ENCODE results near the gene PARP15. TPM values are rescaled to one million over a fixed set of nuclear protein-coding genes. Genes with fewer than 3 reads are reported as not detected.

Gene PARP15
- total RNA-seq, 1 experiment from 2014 or later: 0.07 TPM

GRCh38 chr3:122671553-122671952 lies 94.1 kb downstream of the PARP15 start:
- Mint-ChIP-seq H3K4me1 (ENCODE audit: low read depth, unreplicated experiment) (no peaks in the 10 kb centered on the region), H3K9me3 (ENCODE audit: unreplicated experiment) (peaks cover 8% of the 10 kb centered on the region), H3K36me3 (ENCODE audit: insufficient read depth, unreplicated experiment) (peaks cover 6% of the 10 kb centered on the region), H3K27ac (ENCODE audit: unreplicated experiment) (no peak overlapping the region), H3K4me3 (ENCODE audit: unreplicated experiment) (no peak overlapping the region), H3K27me3 (ENCODE audit: insufficient read depth, unreplicated experiment) (no peaks in the 10 kb centered on the region)
- no TSS peak for BruUV-seq (replicated peaks)
- Histone ChIP-seq H3K36me3 (ENCODE audit: control insufficient read depth, insufficient read depth, low read length) (no peaks in the 10 kb centered on the region), H3K4me1 (peaks cover 8% of the 10 kb centered on the region), H3K4me3 (ENCODE audit: low read depth, low read length) (no peak overlapping the region), H3K9me3 (no peaks in the 10 kb centered on the region), H3K27me3 (replicated peaks; ENCODE audit: control insufficient read depth, insufficient read depth, low read length) (no peaks in the 10 kb centered on the region)
- ChIA-PET POLR2A (no interaction called here), CTCF (no interaction called here)
- DNase-seq: no peak
- intact Hi-C loops (cut with micrococcal nuclease; ENCODE audit: unreplicated experiment): no loop called here
- TF ChIP-seq CTCF (IDR thresholded peaks at IDR 0.05; ENCODE audit: insufficient read depth in 1 of 2, low read depth in 1 of 2, low read length in 1 of 2, severe bottlenecking in 1 of 2, unreplicated experiment in 1 of 2): no peak

- intact Hi-C loops (cut with micrococcal nuclease; ENCODE audit: unreplicated experiment): no loop called here
- peaks cover 2% of the 10 kb centered on the region for H3K9me3 Mint-ChIP-seq (ENCODE audit: unreplicated experiment)
- ChIA-PET CTCF (no interaction called here), POLR2A (no interaction called here)
- Histone ChIP-seq H3K9me3 (no peaks in the 10 kb centered on the region), H3K4me1 (peaks cover 8% of the 10 kb centered on the region), H3K27me3 (replicated peaks; ENCODE audit: control insufficient read depth, insufficient read depth, low read length) (no peaks in the 10 kb centered on the region), H3K4me3 (ENCODE audit: low read depth, low read length) (no peak overlapping the region), H3K36me3 (ENCODE audit: control insufficient read depth, insufficient read depth, low read length) (no peaks in the 10 kb centered on the region)
- H3K36me3 Mint-ChIP-seq (ENCODE audit: insufficient read depth, unreplicated experiment): peaks cover under 1% of the 10 kb centered on the region
- no peaks in the 10 kb centered on the region for H3K27me3 Mint-ChIP-seq (ENCODE audit: insufficient read depth, unreplicated experiment)
- no peak overlapping the region for H3K4me3 Mint-ChIP-seq (ENCODE audit: unreplicated experiment)
- peaks cover 13% of the 10 kb centered on the region for H3K4me1 Mint-ChIP-seq (ENCODE audit: low read depth, unreplicated experiment)
- DNase-seq: no peak
- H3K27ac Mint-ChIP-seq (ENCODE audit: unreplicated experiment): no peak overlapping the region
- BruUV-seq (replicated peaks): no TSS peak
- no peak for TF ChIP-seq CTCF (IDR thresholded peaks at IDR 0.05; ENCODE audit: insufficient read depth in 1 of 2, low read depth in 1 of 2, low read length in 1 of 2, severe bottlenecking in 1 of 2, unreplicated experiment in 1 of 2)
Observed at GRCh38 chr3:122674339-122674738, 96.9 kb downstream of the PARP15 start.

- Mint-ChIP-seq H3K36me3 (ENCODE audit: insufficient read depth, unreplicated experiment) (peaks cover 7% of the 10 kb centered on the region), H3K4me3 (ENCODE audit: unreplicated experiment) (no peak overlapping the region), H3K4me1 (ENCODE audit: low read depth, unreplicated experiment) (peaks cover 24% of the 10 kb centered on the region), H3K27me3 (ENCODE audit: insufficient read depth, unreplicated experiment) (no peaks in the 10 kb centered on the region), H3K27ac (ENCODE audit: unreplicated experiment) (no peak overlapping the region), H3K9me3 (ENCODE audit: unreplicated experiment) (no peaks in the 10 kb centered on the region)
- H3K4me1 ChIP-seq: peaks cover 5% of the 10 kb centered on the region; the same call in 1 of the 2 replicates
- TF ChIP-seq CTCF (IDR thresholded peaks at IDR 0.05; ENCODE audit: insufficient read depth in 1 of 2, low read depth in 1 of 2, low read length in 1 of 2, severe bottlenecking in 1 of 2, unreplicated experiment in 1 of 2): no peak
- no TSS peak for BruUV-seq (replicated peaks)
- intact Hi-C loops (cut with micrococcal nuclease; ENCODE audit: unreplicated experiment): loop anchor here (5.0 kb wide), 1 partner anchor 294 kb away; the partner anchor contains the start of genes FAM162A and MIX23
- no peak for DNase-seq
- H3K9me3 ChIP-seq: no peaks in the 10 kb centered on the region
- ChIA-PET CTCF (interaction anchor here (0.9 kb wide), 1 partner anchor 284 kb away, joined by 3 read pairs; no protein-coding TSS in a partner anchor), POLR2A (no interaction called here)
- H3K4me3 ChIP-seq (ENCODE audit: low read depth, low read length): no peak overlapping the region
- H3K36me3 ChIP-seq (ENCODE audit: control insufficient read depth, insufficient read depth, low read length): no peaks in the 10 kb centered on the region
- no peaks in the 10 kb centered on the region for H3K27me3 ChIP-seq (replicated peaks; ENCODE audit: control insufficient read depth, insufficient read depth, low read length)
Observed at GRCh38 chr3:122676759-122677158, 99.3 kb downstream of the PARP15 start.
